Omental fat pad (tissue), 4 donors: ENCODE results near the gene GIPR. TPM values are rescaled to one million over a fixed set of nuclear protein-coding genes. Genes with fewer than 3 reads are reported as not detected.

Experiments used
- ATAC-seq: fragments of 150-250 bp; one replicate; pipeline ENCODE4 v1.9.1; 2016; ENCODE audit warnings: mild to moderate bottlenecking, moderate library complexity; ENCODE audit not compliant: low FRiP score
- DNase-seq: peaks from one replicate; pipeline ENCODE4 v3.0.0-alpha.2; 2019; ENCODE audit warnings: low spot score
- total RNA-seq, 4 donors: library from RNA; depleted of rRNA; stranded (reverse); fragments of >200 nt; gene quantifications; one replicate each; pipeline ENCODE4 v1.1.0, GENCODE V29; 2016
- TF ChIP-seq, protein P1 (sequence below), 3 donors: fragments of 450-650 bp; IDR thresholded peaks; one replicate each; pipeline ENCODE4 v1.5.1; 2016 to 2017; ENCODE audit warnings: antibody characterized with exemption in 3 of 3, mild to moderate bottlenecking in 3 of 3, moderate library complexity in 2 of 3

GIPR gene
- total RNA-seq, 4 donors from 2014 or later: 1.1 to 8.7 (median 2.5) TPM

DNA sequence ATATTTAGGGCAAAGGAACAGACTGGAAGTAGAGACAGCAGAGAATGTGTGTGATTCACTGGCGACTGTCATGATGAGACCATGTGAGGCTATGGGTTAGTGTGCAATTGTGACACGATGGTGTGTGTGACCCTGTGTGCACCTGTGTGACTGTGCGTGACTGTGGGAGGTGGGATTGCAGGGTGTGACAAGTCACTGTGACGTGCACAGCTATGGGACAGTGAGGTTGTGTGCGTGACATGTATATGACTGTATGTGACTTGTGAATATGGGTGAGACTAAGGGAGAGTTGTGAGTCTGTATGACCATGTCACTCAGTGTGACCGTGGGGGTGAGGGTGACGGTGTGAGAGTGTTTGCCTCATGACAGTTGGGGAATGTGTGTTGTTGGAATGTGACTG is 3.4 kb upstream of the GIPR start:
- ATAC-seq (no peak), DNase-seq (no peak)
- TF ChIP-seq, protein P1, sequence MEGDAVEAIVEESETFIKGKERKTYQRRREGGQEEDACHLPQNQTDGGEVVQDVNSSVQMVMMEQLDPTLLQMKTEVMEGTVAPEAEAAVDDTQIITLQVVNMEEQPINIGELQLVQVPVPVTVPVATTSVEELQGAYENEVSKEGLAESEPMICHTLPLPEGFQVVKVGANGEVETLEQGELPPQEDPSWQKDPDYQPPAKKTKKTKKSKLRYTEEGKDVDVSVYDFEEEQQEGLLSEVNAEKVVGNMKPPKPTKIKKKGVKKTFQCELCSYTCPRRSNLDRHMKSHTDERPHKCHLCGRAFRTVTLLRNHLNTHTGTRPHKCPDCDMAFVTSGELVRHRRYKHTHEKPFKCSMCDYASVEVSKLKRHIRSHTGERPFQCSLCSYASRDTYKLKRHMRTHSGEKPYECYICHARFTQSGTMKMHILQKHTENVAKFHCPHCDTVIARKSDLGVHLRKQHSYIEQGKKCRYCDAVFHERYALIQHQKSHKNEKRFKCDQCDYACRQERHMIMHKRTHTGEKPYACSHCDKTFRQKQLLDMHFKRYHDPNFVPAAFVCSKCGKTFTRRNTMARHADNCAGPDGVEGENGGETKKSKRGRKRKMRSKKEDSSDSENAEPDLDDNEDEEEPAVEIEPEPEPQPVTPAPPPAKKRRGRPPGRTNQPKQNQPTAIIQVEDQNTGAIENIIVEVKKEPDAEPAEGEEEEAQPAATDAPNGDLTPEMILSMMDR (IDR thresholded peaks at IDR 0.05): no peak

DNA sequence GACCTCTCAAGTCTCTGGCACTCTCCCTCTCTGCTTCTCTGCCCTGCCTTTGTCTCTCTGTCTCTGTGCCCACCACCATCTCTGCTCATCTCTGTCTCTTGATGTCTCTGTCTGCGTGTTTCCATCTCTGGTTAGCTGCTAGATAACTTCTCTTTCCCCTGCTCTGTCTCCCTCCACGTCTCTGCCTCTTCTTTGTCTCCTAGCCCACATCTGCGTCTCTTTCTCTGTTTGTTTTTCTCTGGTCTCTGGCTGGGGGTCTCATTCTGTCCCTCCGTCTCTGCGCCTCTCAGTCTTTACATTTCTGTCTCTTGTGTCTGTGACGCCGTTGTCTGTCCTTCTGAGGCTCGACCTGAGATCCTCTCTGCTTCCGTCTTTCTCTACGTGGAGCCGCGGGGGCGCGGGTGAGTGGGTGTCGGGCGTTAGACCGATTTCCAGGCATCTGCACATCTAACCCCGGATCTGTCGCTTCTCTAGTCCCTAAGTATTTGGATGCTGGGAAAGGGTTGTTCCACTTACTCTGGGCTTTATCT is 386 bp downstream of the GIPR start:
- DNase-seq (no peak), ATAC-seq (no peak)
- TF ChIP-seq, protein P1 (IDR thresholded peaks at IDR 0.05): no peak

DNA sequence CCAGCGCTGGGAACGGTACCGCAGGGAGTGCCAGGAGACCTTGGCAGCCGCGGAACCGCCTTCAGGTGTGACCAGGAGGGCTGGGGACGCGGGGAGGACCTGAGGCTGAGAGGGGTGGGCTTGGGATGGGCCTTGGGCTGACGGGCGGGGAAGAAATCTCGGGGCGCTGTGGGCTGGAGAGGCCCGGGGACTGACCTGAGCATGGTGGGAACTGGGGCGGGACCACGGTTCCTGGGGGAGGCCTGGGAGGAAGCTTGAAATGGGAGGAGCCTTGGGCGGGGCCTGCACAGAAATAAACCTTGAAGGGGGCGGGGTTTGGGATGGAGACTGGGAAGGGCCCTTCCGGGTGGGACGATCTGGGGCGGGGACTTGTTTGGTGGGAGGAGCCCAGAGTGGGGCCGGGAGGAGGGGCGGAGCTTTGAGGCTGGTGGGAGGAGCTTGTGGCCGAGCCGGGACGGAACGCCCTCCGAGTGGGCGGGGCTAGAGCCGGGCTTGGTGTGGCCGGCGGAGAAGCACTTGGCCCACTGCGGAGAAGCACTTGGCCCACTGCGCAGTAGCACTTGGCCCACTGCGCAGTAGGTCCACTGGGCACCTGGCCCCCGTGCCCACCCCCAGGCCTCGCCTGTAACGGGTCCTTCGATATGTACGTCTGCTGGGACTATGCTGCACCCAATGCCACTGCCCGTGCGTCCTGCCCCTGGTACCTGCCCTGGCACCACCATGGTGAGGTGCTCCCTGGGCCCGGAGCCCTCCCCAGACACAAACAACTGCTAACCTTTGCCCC is 2.8 kb downstream of the GIPR start:
- DNase-seq: peak; percentile 48
- TF ChIP-seq, protein P1 (IDR thresholded peaks at IDR 0.05): no peak

DNA sequence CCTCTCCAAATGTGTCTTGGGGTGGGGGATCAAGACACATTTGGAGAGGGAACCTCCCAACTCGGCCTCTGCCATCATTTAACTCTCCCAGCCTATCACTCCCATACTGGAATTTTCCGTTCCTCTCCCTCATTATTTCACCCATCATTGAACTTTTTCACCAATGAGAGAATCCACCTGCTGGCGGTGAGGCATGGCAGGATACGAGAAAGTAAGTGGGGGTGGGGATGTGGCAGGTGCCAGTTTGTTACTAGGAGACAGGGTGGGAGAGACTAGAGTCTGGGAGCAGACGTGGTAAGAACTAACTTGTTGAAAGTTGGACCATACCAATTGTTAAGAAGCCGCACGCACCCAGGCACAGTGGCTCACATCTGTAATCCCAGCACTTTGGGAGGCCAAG is 6.9 kb downstream of the GIPR start:
- no peak for ATAC-seq
- DNase-seq: no peak
- TF ChIP-seq, protein P1 (IDR thresholded peaks at IDR 0.05): no peak

More for the DNA sequence above, 2.8 kb downstream of the GIPR start:
- ATAC-seq: peak; percentile 82

DNA sequence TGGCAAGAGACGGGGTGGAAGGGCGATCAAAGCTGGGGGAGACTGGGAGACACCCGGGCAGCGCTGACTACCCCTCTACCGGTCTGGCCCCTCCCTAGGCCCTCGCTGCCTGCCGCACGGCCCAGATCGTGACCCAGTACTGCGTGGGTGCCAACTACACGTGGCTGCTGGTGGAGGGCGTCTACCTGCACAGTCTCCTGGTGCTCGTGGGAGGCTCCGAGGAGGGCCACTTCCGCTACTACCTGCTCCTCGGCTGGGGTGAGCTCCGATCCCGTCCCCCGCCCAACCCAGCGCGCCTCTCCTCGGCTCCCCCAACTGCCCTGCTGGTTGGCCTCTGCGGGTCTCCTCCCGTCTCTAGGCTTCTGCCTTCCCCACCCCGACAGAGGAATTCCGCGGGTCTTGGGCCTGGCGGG is 8.8 kb downstream of the GIPR start:
- DNase-seq: no peak
- peak; percentile 49 for ATAC-seq
- TF ChIP-seq, protein P1 (IDR thresholded peaks at IDR 0.05): no peak

DNA sequence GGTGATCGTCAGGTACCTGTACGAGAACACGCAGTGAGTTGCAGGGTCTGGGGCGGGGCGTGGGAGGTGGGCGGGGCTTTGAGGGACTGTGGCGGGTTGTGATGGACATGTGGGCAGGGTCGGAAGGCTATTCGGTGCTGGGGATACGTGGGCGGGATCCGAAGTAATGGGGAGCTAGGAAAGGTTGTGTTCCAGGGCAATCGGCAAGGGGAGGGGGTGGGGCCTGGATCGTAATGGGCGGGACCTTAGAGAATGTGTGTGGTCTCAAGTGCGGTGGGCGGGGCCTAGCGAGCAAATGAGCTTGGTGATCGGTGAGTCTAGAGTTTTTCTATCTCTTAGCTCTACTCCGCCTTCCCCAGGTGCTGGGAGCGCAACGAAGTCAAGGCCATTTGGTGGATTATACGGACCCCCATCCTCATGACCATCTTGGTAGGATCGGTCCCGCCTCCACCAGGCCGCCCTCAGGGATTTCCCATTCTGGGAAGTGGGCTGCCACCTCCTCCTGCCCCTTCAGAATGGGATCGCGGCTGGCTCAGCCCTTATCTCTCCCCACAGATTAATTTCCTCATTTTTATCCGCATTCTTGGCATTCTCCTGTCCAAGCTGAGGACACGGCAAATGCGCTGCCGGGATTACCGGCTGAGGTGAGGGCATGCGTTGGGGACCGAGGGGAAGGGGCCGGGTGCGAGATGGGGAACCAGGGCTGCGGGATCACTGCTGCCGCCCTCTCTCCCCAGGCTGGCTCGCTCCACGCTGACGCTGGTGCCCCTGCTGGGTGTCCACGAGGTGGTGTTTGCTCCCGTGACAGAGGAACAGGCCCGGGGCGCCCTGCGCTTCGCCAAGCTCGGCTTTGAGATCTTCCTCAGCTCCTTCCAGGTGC is 9.6 kb downstream of the GIPR start:
- peak; percentile 88 for DNase-seq
- TF ChIP-seq, protein P1 (IDR thresholded peaks at IDR 0.05): no peak
- ATAC-seq: peak; percentile 83
